PFSK-1 (cell line): ENCODE measurements around the gene DUOX1.

Experiments used
- POLR2AphosphoS5 ChIP-seq: IDR thresholded peaks from 2 replicates; pipeline ENCODE4 v1.6.1; 2012; ENCODE audit warnings: low read depth, mild to moderate bottlenecking, control low read depth, low read length, moderate library complexity
- TAF1 ChIP-seq: IDR thresholded peaks from 2 replicates; pipeline ENCODE4 v1.6.1; 2012; ENCODE audit warnings: low read length, control low read depth, borderline replicate concordance; ENCODE audit not compliant: insufficient read depth

GRCh38 chr15:45201557-45201859 lies 71.7 kb downstream of the DUOX1 start:
- TF ChIP-seq POLR2AphosphoS5 (no peak), TAF1 (no peak)
